IgD-negative memory B cell (primary cell): Measurements from ENCODE around the gene SMIM29. TPM values are rescaled to one million over a fixed set of nuclear protein-coding genes. Genes with fewer than 3 reads are reported as not detected.
A peak's percentile ranks its signal among the peaks of the same experiment; 100 is the strongest.

ENCODE experiments used
- H3K27ac Mint-ChIP-seq, 3 donors: one replicate each; pipeline ENCODE4 v1.8.0; 2020 to 2022; ENCODE audit warnings: mild to moderate bottlenecking in 3 of 3, mixed read lengths in 3 of 3, moderate library complexity in 1 of 3
- H3K27me3 Mint-ChIP-seq: one replicate; pipeline ENCODE4 v1.8.0; 2021; ENCODE audit warnings: mixed read lengths
- H3K36me3 Mint-ChIP-seq: one replicate; pipeline ENCODE4 v1.8.0; 2020; ENCODE audit warnings: mild to moderate bottlenecking, mixed read lengths
- H3K4me1 Mint-ChIP-seq, 3 donors: one replicate each; pipeline ENCODE4 v1.8.0; 2020 to 2022; ENCODE audit warnings: mixed read lengths in 3 of 3, mild to moderate bottlenecking in 1 of 3
- H3K4me3 Mint-ChIP-seq, 4 donors: one replicate each; pipeline ENCODE4 v1.8.0; 2020 to 2022; ENCODE audit warnings: mild to moderate bottlenecking in 4 of 4, mixed read lengths in 4 of 4, moderate library complexity in 3 of 4
- H3K9me3 Mint-ChIP-seq, 3 donors: one replicate each; pipeline ENCODE4 v1.8.0; 2020 to 2021; ENCODE audit warnings: mixed read lengths in 3 of 3, mild to moderate bottlenecking in 1 of 3
- polyA plus RNA-seq: library from polyadenylated mRNA; unstranded; fragments of 300-500 nt; fragmentation: Illumina TruSeq; gene quantifications from one replicate; pipeline ENCODE4 v1.2.3, GENCODE V29; 2021

SMIM29 gene
- polyA plus RNA-seq, 1 donor from 2014 or later = 66.2 TPM

GRCh38 chr6:34229877-34230276 lies 18.9 kb downstream of the SMIM29 start:
- H3K27ac Mint-ChIP-seq = peak overlapping the region in 1 of 3 donors; percentile 4
- no peaks in the 10 kb centered on the region for H3K27me3 Mint-ChIP-seq
- H3K4me3 Mint-ChIP-seq = no peak overlapping the region
- no peaks in the 10 kb centered on the region for H3K36me3 Mint-ChIP-seq
- no peaks in the 10 kb centered on the region for H3K9me3 Mint-ChIP-seq
- peaks cover 13 to 14% (median 13%) of the 10 kb centered on the region in 3 donors for H3K4me1 Mint-ChIP-seq

DNA sequence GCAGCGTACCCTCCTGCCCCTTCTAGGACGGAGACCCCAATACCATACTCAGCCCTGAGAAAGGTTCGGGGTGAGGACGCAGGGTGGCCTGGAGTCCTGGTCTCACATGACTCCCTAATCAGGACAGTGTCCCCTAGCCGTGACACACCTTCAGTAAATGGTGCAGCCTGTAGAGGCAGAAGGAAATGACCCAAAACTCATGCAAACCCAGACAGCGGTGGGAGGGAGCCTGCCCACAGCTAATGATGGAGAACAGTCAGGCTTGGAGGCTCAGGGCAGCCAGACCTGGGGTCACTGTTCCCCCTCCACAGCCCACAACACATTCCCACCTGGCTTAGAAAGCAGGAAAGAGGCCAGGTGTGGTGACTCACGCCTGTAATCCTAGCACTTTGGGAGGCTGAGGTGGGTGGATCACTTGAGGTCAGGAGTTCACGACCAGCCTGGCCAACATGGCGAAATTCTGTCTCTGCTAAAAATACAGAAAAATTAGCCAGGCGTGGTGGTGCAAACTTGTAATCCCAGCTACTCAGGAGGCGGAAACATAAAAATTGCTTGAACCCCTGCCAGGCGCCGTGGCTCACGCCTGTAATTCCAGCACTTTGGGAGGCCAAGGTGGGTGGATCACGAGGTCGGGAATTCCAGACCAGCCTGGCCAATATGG lies 20.9 kb downstream of the SMIM29 start:
- no peaks in the 10 kb centered on the region for H3K9me3 Mint-ChIP-seq
- peak overlapping the region in 3 of 4 donors; percentile 41 to 89 (median 84) for H3K4me3 Mint-ChIP-seq
- H3K36me3 Mint-ChIP-seq = no peaks in the 10 kb centered on the region
- H3K4me1 Mint-ChIP-seq = peaks cover 11 to 20% (median 15%) of the 10 kb centered on the region in 3 donors
- no peaks in the 10 kb centered on the region for H3K27me3 Mint-ChIP-seq
- peak overlapping the region in 2 of 3 donors; percentile 86 to 96 for H3K27ac Mint-ChIP-seq

DNA sequence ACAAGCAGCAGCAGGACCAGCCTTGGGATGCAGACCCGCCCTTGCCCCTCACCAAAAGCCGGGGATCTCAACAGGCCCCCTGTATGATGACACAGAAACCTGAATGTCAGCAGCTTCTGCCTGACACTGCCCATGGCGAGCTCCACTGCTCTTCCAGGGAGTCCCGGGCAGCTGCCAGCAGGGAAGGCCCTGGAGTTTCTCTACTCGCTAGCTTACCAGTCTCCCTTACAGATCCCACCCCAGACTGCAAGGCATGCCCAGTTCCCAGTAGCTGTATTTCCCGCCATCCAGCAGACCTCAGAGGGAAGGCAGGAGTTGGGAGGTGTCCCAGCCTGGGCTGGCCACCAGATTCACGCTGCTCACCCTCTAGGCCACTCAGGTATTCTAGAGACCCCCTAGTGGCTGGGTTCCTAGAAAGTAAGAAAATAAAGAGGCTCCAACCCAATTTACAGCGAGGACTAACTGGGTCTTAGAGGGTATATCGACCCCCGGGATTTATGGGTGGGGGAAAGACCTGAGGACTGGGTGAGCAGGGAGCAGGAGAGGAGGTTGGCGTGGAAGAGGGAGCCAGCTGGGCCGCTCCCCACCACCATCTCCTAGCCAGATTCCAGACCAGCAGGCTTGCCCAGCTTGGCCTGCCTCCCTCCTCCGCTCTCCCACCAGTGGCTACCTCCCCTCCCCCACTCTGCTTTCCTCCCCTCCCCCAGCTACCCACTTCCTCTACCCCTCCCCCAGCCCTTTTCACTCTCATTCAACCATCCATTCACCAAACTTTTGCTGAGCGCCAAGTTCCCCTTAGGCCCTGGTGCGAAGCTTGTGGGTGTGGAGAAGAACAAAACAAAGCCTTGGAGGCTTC lies 21.8 kb downstream of the SMIM29 start:
- H3K27me3 Mint-ChIP-seq = no peaks in the 10 kb centered on the region
- peak overlapping the region; percentile 63 to 96 (median 86) for H3K27ac Mint-ChIP-seq
- H3K36me3 Mint-ChIP-seq = no peaks in the 10 kb centered on the region
- peaks cover 11 to 21% (median 15%) of the 10 kb centered on the region in 3 donors for H3K4me1 Mint-ChIP-seq
- peak overlapping the region in 3 of 4 donors; percentile 39 to 89 (median 84) for H3K4me3 Mint-ChIP-seq
- H3K9me3 Mint-ChIP-seq = no peaks in the 10 kb centered on the region

GRCh38 chr6:34226066-34226465 lies 22.7 kb downstream of the SMIM29 start:
- Mint-ChIP-seq H3K36me3 (no peaks in the 10 kb centered on the region), H3K4me3 (peak overlapping the region in 2 of 4 donors; percentile 68 to 84), H3K9me3 (no peaks in the 10 kb centered on the region), H3K27me3 (no peaks in the 10 kb centered on the region), H3K4me1 (peaks cover 11 to 21% (median 16%) of the 10 kb centered on the region in 3 donors), H3K27ac (peak overlapping the region in 2 of 3 donors; percentile 10 to 86)

DNA sequence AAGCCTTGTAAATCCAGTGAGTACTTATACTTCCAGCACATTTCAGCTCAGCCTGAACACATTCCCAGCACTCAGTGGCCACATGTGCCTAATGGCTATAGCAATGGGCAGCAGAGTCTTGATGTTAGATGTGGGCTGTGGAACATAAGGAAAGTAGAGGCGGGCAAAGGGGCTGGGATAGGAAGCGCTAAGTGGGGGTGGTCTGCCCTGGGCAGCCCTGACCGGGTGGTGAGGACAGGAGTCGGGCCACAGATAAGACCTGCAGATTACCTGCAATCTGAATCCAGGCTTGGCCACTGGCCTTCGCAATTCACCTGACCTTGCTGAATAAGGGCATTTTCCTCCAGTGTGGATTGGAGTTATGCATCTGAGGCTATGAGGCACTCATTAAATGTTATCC lies 23.3 kb downstream of the SMIM29 start:
- H3K27me3 Mint-ChIP-seq = no peaks in the 10 kb centered on the region
- no peaks in the 10 kb centered on the region for H3K36me3 Mint-ChIP-seq
- peaks cover 11 to 21% (median 15%) of the 10 kb centered on the region in 3 donors for H3K4me1 Mint-ChIP-seq

DNA sequence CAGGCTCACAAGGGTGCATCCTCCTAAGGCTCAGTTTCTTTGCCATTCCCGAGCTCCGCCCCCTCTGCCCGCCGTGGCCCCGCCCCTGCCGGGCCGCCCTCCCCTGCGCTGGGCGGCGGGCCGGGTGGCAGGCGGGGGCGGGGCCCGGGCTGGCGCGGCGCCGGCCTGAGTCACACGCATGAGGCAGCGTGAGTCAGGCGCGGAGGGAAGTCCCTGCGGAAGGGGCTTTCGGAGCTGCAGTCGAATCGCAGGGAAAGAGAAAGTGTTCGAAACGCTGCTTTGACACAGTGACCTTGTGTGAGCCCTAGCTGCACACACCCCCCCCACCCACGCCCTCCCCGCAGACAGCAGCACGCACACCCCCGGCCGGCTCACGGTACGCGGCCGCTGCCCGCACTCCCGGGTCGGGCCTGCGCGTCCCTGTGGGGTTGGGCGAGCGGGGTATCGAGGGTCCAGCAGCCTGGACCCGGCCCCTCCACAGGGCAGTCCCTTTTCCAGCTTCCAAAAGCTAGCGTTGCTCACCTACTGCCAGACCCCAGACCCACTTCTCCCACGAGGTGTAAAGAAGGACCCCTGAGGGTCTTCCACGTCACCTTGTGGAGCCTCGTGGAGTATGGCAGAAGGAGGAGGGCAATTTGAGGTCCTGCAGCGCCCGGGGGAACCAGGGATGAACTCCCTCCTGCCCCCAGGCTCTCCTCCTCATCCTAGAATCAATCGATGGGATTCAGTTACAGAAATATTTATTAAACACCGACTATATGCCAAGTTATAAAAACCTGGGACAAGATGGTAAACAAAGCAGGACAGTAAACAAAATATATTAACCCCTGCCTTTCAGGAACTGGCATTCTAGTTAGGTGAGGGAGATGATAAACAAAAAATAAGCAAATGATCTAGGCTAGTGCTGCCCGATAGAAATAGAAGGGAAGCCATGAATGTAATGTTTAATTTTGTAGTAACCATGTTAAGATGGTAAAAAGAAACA lies 24.6 kb downstream of the SMIM29 start:
- peak overlapping the region; percentile 86 to 99 (median 92) for H3K27ac Mint-ChIP-seq
- no peaks in the 10 kb centered on the region for H3K36me3 Mint-ChIP-seq
- H3K27me3 Mint-ChIP-seq = no peaks in the 10 kb centered on the region
- H3K9me3 Mint-ChIP-seq = no peaks in the 10 kb centered on the region
- peaks cover 14 to 25% (median 18%) of the 10 kb centered on the region in 3 donors for H3K4me1 Mint-ChIP-seq
- peak overlapping the region; percentile 41 to 91 (median 80) for H3K4me3 Mint-ChIP-seq

More for the DNA sequence above, 23.3 kb downstream of the SMIM29 start:
- no peaks in the 10 kb centered on the region for H3K9me3 Mint-ChIP-seq
- H3K27ac Mint-ChIP-seq = peak overlapping the region in 2 of 3 donors; percentile 10 to 86
- peak overlapping the region in 1 of 4 donors; percentile 41 for H3K4me3 Mint-ChIP-seq

- peaks cover 18 to 26% (median 20%) of the 10 kb centered on the region in 3 donors for H3K4me1 Mint-ChIP-seq
Observed at GRCh38 chr6:34223381-34223955, 25.3 kb downstream of the SMIM29 start.

GRCh38 chr6:34218691-34219090 lies 30.1 kb downstream of the SMIM29 start:
- Mint-ChIP-seq H3K27ac (peak overlapping the region in 2 of 3 donors; percentile 13 to 71), H3K36me3 (peaks cover 3% of the 10 kb centered on the region), H3K9me3 (no peaks in the 10 kb centered on the region), H3K4me3 (peak overlapping the region in 2 of 4 donors; percentile 28 to 55), H3K27me3 (no peaks in the 10 kb centered on the region), H3K4me1 (peaks cover 8 to 13% (median 9%) of the 10 kb centered on the region in 3 donors)

More at GRCh38 chr6:34223381-34223955, 25.3 kb downstream of the SMIM29 start:
- Mint-ChIP-seq H3K27me3 (no peaks in the 10 kb centered on the region), H3K36me3 (no peaks in the 10 kb centered on the region), H3K9me3 (no peaks in the 10 kb centered on the region), H3K4me3 (peak overlapping the region; percentile 41 to 81 (median 58)), H3K27ac (peak overlapping the region; percentile 86 to 99 (median 92))

DNA sequence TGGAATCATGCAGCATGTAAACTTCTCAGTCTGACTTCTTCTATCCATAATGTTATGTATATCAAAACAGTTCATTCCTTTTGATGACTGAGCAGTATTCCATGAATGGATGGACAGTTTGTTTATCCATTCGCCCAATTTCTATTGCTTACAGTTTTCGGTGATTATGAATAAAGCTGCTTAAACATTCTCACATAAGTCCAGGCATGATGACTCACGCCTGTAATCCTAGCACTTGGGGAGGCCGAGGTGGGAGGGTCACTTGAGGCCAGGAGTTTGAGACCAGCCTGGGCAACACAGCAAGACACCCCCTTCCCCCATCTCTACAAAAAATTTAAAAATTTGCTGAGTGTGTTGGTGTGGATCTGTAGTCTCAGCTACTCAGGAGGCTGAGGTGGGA lies 35.0 kb downstream of the SMIM29 start:
- Mint-ChIP-seq H3K36me3 (peaks cover 3% of the 10 kb centered on the region), H3K4me3 (no peak overlapping the region), H3K27me3 (no peaks in the 10 kb centered on the region), H3K27ac (no peak overlapping the region), H3K4me1 (peaks cover 0 to 3% (median under 1%) of the 10 kb centered on the region in 3 donors), H3K9me3 (no peaks in the 10 kb centered on the region)

DNA sequence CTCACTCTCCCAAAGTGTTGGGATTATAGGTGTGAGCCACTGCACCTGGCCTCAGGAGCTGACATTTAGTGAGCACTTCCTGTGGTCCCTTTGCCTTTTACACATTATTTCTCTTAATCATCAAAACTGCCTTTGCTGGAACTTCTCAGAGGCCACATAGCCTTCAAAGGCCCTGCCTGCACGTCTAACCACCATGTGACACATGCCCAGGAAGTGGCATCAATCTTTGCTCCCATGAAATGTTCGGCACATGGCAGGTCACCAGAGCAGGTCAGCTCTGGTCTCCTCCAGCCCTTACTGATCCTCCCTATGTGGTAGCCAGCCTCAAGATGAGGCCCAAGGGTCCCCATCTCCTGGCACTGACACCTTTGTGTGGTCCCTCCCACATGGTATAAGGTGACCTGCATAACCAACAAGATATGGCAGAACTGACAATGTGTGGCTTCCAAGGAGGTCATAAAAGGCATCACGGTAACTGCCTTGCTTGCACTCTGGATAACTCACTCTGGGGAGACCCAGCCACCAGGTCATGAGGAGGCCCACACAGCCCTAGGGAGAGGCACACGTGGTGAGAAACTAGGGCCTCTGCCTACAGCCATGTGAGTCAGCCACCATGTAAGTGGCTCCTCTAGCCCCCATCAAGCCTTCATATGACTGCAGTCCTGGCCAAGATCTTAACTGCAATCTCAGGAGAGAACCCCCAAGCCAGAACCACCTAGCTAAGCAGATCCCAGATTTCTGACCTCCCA lies 40.9 kb downstream of the SMIM29 start:
- no peaks in the 10 kb centered on the region for H3K4me1 Mint-ChIP-seq
- peak overlapping the region in 1 of 4 donors; percentile 24 for H3K4me3 Mint-ChIP-seq
- H3K9me3 Mint-ChIP-seq = no peaks in the 10 kb centered on the region
- H3K27me3 Mint-ChIP-seq = no peaks in the 10 kb centered on the region
- no peaks in the 10 kb centered on the region for H3K36me3 Mint-ChIP-seq
- H3K27ac Mint-ChIP-seq = no peak overlapping the region

GRCh38 chr6:34206726-34207125 lies 42.1 kb downstream of the SMIM29 start:
- peaks cover 0 to 2% (median 0%) of the 10 kb centered on the region in 3 donors for H3K9me3 Mint-ChIP-seq
- H3K27ac Mint-ChIP-seq = no peak overlapping the region

GRCh38 chr6:34205916-34206315 lies 42.9 kb downstream of the SMIM29 start:
- H3K36me3 Mint-ChIP-seq = no peaks in the 10 kb centered on the region
- H3K4me1 Mint-ChIP-seq = no peaks in the 10 kb centered on the region
- H3K9me3 Mint-ChIP-seq = peaks cover 0 to 2% (median 0%) of the 10 kb centered on the region in 3 donors
- H3K4me3 Mint-ChIP-seq = no peak overlapping the region
- H3K27ac Mint-ChIP-seq = no peak overlapping the region
- no peaks in the 10 kb centered on the region for H3K27me3 Mint-ChIP-seq

More at GRCh38 chr6:34206726-34207125, 42.1 kb downstream of the SMIM29 start:
- Mint-ChIP-seq H3K4me1 (no peaks in the 10 kb centered on the region), H3K4me3 (no peak overlapping the region), H3K27me3 (no peaks in the 10 kb centered on the region), H3K36me3 (no peaks in the 10 kb centered on the region)

- Mint-ChIP-seq H3K4me3 (no peak overlapping the region), H3K27me3 (no peaks in the 10 kb centered on the region), H3K27ac (no peak overlapping the region), H3K36me3 (no peaks in the 10 kb centered on the region), H3K9me3 (peaks cover 0 to 2% (median 0%) of the 10 kb centered on the region in 3 donors), H3K4me1 (peaks cover 0 to 2% (median 0%) of the 10 kb centered on the region in 3 donors)
Observed at GRCh38 chr6:34205466-34205865, 43.3 kb downstream of the SMIM29 start.
